Astrocyte (in vitro differentiated cells and primary cell): ENCODE data around the gene RCAN2. TPM values are rescaled to one million over a fixed set of nuclear protein-coding genes. Genes with fewer than 3 reads are reported as not detected.
A peak's percentile ranks its signal among the peaks of the same experiment; 100 is the strongest.

Experiments
- DNase-seq: peaks from one replicate; pipeline ENCODE4 v3.0.0-alpha.2; 2010; ENCODE audit warnings: low read depth
- FAIRE-seq: peaks from 2 replicates; lab custom pipeline; 2011; peaks lifted over from hg19 to GRCh38; lab: Jason Lieb, UNC
- H2AFZ ChIP-seq: 2 replicates; pipeline ENCODE4 v1.6.0; 2012; ENCODE audit warnings: low read depth, low read length, inconsistent platforms
- H3K27ac ChIP-seq: 2 replicates; pipeline ENCODE4 v1.5.1; 2011; ENCODE audit warnings: low read depth, low read length, inconsistent platforms
- H3K27me3 ChIP-seq: 2 replicates; pipeline ENCODE4 v1.6.0; 2011; ENCODE audit warnings: low read length, inconsistent platforms; ENCODE audit not compliant: insufficient read depth
- H3K36me3 ChIP-seq: 2 replicates; pipeline ENCODE4 v1.5.1; 2011; ENCODE audit warnings: low read length, inconsistent platforms; ENCODE audit not compliant: insufficient read depth
- H3K4me1 ChIP-seq: 2 replicates; pipeline ENCODE4 v1.5.1; 2011; ENCODE audit warnings: low read length, inconsistent platforms; ENCODE audit not compliant: insufficient read depth
- H3K4me2 ChIP-seq: 2 replicates; pipeline ENCODE4 v1.6.0; 2012; ENCODE audit warnings: low read length, inconsistent platforms
- H3K4me3 ChIP-seq: 2 replicates; pipeline ENCODE4 v1.5.1; 2011; ENCODE audit warnings: low read depth, mild to moderate bottlenecking, low read length, inconsistent platforms; ENCODE audit not compliant: insufficient read depth
- H3K79me2 ChIP-seq: 2 replicates; pipeline ENCODE4 v1.6.0; 2012; ENCODE audit warnings: mild to moderate bottlenecking, low read length, inconsistent platforms; ENCODE audit not compliant: insufficient read depth
- H3K9ac ChIP-seq: 2 replicates; pipeline ENCODE4 v1.6.0; 2012; ENCODE audit warnings: mild to moderate bottlenecking, low read length, inconsistent platforms
- H3K9me3 ChIP-seq: 2 replicates; pipeline ENCODE4 v1.5.1; 2012; ENCODE audit warnings: low read depth, mild to moderate bottlenecking, low read length, inconsistent platforms; ENCODE audit not compliant: insufficient read depth
- H4K20me1 ChIP-seq: 2 replicates; pipeline ENCODE4 v1.6.0; 2012; ENCODE audit warnings: low read length, inconsistent platforms; ENCODE audit not compliant: insufficient read depth
- H3K27ac Mint-ChIP-seq: one replicate; pipeline ENCODE4 v1.8.0; 2021; ENCODE audit warnings: mild to moderate bottlenecking, mixed read lengths; ENCODE audit not compliant: unreplicated experiment
- H3K27me3 Mint-ChIP-seq: one replicate; pipeline ENCODE4 v1.8.0; 2021; ENCODE audit warnings: low read depth, mixed read lengths; ENCODE audit not compliant: unreplicated experiment
- H3K36me3 Mint-ChIP-seq: one replicate; pipeline ENCODE4 v1.8.0; 2021; ENCODE audit warnings: low read depth, mixed read lengths; ENCODE audit not compliant: unreplicated experiment
- H3K4me1 Mint-ChIP-seq: one replicate; pipeline ENCODE4 v1.8.0; 2021; ENCODE audit warnings: low read depth, mixed read lengths; ENCODE audit not compliant: unreplicated experiment
- H3K4me3 Mint-ChIP-seq: one replicate; pipeline ENCODE4 v1.8.0; 2021; ENCODE audit warnings: mild to moderate bottlenecking, moderate library complexity, mixed read lengths; ENCODE audit not compliant: unreplicated experiment
- H3K9me3 Mint-ChIP-seq: one replicate; pipeline ENCODE4 v1.8.0; 2021; ENCODE audit warnings: mild to moderate bottlenecking, mixed read lengths; ENCODE audit not compliant: unreplicated experiment
- CTCF ChIP-seq: IDR thresholded peaks from 2 replicates; pipeline ENCODE4 v1.5.1; 2011; ENCODE audit warnings: low read depth, mild to moderate bottlenecking, inconsistent platforms, low read length, moderate library complexity; ENCODE audit not compliant: insufficient read depth
- EZH2 ChIP-seq: IDR thresholded peaks from 2 replicates; pipeline ENCODE4 v1.6.1; 2012; ENCODE audit warnings: mild to moderate bottlenecking, low read length, inconsistent platforms; ENCODE audit not compliant: insufficient read depth
- total RNA-seq: library from RNA; stranded (reverse); gene quantifications from 2 replicates; pipeline ENCODE4 v1.2.1, GENCODE V29; 2021

RCAN2 gene
- total RNA-seq, 1 donor from 2014 or later, result 10.6 TPM

GRCh38 chr6:46327779-46328178 is 163.5 kb downstream of the RCAN2 start:
- no peaks in the 10 kb centered on the region for H3K9me3 ChIP-seq
- H3K36me3 Mint-ChIP-seq, result no peaks in the 10 kb centered on the region
- DNase-seq, result no peak
- no peaks in the 10 kb centered on the region for H3K36me3 ChIP-seq
- no peaks in the 10 kb centered on the region for H3K27me3 Mint-ChIP-seq
- FAIRE-seq, result no peak
- H3K27ac Mint-ChIP-seq, result no peak overlapping the region
- no peaks in the 10 kb centered on the region for H4K20me1 ChIP-seq
- H3K4me1 Mint-ChIP-seq, result peaks cover 19% of the 10 kb centered on the region
- H2AFZ ChIP-seq, result no peak overlapping the region
- no peak overlapping the region for H3K9ac ChIP-seq
- no peak overlapping the region for H3K4me2 ChIP-seq
- H3K79me2 ChIP-seq, result no peaks in the 10 kb centered on the region
- no peak overlapping the region for H3K4me3 Mint-ChIP-seq
- H3K27ac ChIP-seq, result no peak overlapping the region
- H3K27me3 ChIP-seq, result no peaks in the 10 kb centered on the region
- TF ChIP-seq CTCF (no peak), EZH2 (no peak)
- peaks cover under 1% of the 10 kb centered on the region for H3K9me3 Mint-ChIP-seq
- peaks cover 15% of the 10 kb centered on the region for H3K4me1 ChIP-seq
- H3K4me3 ChIP-seq, result no peak overlapping the region

GRCh38 chr6:46325561-46326530 is 165.4 kb downstream of the RCAN2 start:
- no peaks in the 10 kb centered on the region for H3K79me2 ChIP-seq
- no peaks in the 10 kb centered on the region for H3K36me3 ChIP-seq
- DNase-seq (peak; percentile 88), FAIRE-seq (no peak)
- no peaks in the 10 kb centered on the region for H3K27me3 ChIP-seq
- Mint-ChIP-seq H3K9me3 (no peaks in the 10 kb centered on the region), H3K4me3 (no peak overlapping the region), H3K36me3 (no peaks in the 10 kb centered on the region), H3K4me1 (peaks cover 19% of the 10 kb centered on the region), H3K27ac (no peak overlapping the region), H3K27me3 (no peaks in the 10 kb centered on the region)
- H3K4me3 ChIP-seq, result no peak overlapping the region
- TF ChIP-seq EZH2 (no peak), CTCF (no peak)
- H2AFZ ChIP-seq, result peak overlapping the region; percentile 13
- H3K4me2 ChIP-seq, result peak overlapping the region; percentile 70
- no peaks in the 10 kb centered on the region for H4K20me1 ChIP-seq
- H3K27ac ChIP-seq, result no peak overlapping the region
- peaks cover 15% of the 10 kb centered on the region for H3K4me1 ChIP-seq
- H3K9me3 ChIP-seq, result no peaks in the 10 kb centered on the region
- H3K9ac ChIP-seq, result no peak overlapping the region

- H3K4me1 ChIP-seq, result peaks cover 15% of the 10 kb centered on the region
- H3K27me3 Mint-ChIP-seq, result no peaks in the 10 kb centered on the region
- H2AFZ ChIP-seq, result no peak overlapping the region
- no peak overlapping the region for H3K4me3 Mint-ChIP-seq
- FAIRE-seq (no peak), DNase-seq (no peak)
- no peaks in the 10 kb centered on the region for H3K36me3 Mint-ChIP-seq
- no peak overlapping the region for H3K27ac ChIP-seq
- no peaks in the 10 kb centered on the region for H3K27me3 ChIP-seq
- no peaks in the 10 kb centered on the region for H3K9me3 ChIP-seq
- H3K4me3 ChIP-seq, result no peak overlapping the region
- H4K20me1 ChIP-seq, result no peaks in the 10 kb centered on the region
- no peak overlapping the region for H3K4me2 ChIP-seq
- no peak overlapping the region for H3K27ac Mint-ChIP-seq
- H3K79me2 ChIP-seq, result no peaks in the 10 kb centered on the region
- no peak for TF ChIP-seq EZH2
- no peak for TF ChIP-seq CTCF
- H3K4me1 Mint-ChIP-seq, result peaks cover 19% of the 10 kb centered on the region
- no peaks in the 10 kb centered on the region for H3K36me3 ChIP-seq
- H3K9ac ChIP-seq, result no peak overlapping the region
- no peaks in the 10 kb centered on the region for H3K9me3 Mint-ChIP-seq
Observed at GRCh38 chr6:46324706-46325105, 166.5 kb downstream of the RCAN2 start.
